Vagina (tissue), 2 donors: ENCODE measurements around the gene PCDHGA1. TPM values are rescaled to one million over a fixed set of nuclear protein-coding genes. Genes with fewer than 3 reads are reported as not detected.
A peak's percentile ranks its signal among the peaks of the same experiment; 100 is the strongest.

ENCODE experiments used
- DNase-seq, 2 donors: peaks; one replicate each; pipeline ENCODE4 v3.0.0-alpha.2; 2017; ENCODE audit errors: extremely low spot score in 2 of 2
- H3K27ac ChIP-seq: fragments of 200-600 bp; sonication (generic); one replicate; pipeline ENCODE4 v1.5.1; 2019
- H3K27me3 ChIP-seq: fragments of 200-600 bp; sonication (generic); one replicate; pipeline ENCODE4 v1.5.1; 2019
- H3K36me3 ChIP-seq, 2 donors: fragments of 200-600 bp; sonication (generic); one replicate each; pipeline ENCODE4 v1.5.1; 2017 to 2019
- H3K4me1 ChIP-seq: fragments of 200-600 bp; sonication (generic); one replicate; pipeline ENCODE4 v1.5.1; 2019
- H3K4me3 ChIP-seq, 2 donors: fragments of 200-600 bp; sonication (generic); 1 replicate in 1 of 2; 2 replicates in 1 of 2; pipeline ENCODE4 v1.5.1; 2016 to 2019
- H3K9me3 ChIP-seq: fragments of 200-600 bp; sonication (generic); one replicate; pipeline ENCODE4 v1.5.1; 2019
- CTCF ChIP-seq, 3 experiments: fragments of 450-650 bp in 2 of 3; fragments of 200-600 bp in 1 of 3; sonication (generic) in 1 of 3; IDR thresholded peaks; one replicate each; pipeline ENCODE4 v1.5.1; 2017 to 2019; ENCODE audit warnings: antibody characterized with exemption in 3 of 3, mild to moderate bottlenecking in 2 of 3, moderate library complexity in 2 of 3
- POLR2A ChIP-seq, 2 donors: fragments of 450-650 bp; IDR thresholded peaks; one replicate each; pipeline ENCODE4 v1.6.1; 2017; ENCODE audit warnings: antibody characterized with exemption in 2 of 2, mild to moderate bottlenecking in 2 of 2, moderate library complexity in 2 of 2
- POLR2AphosphoS5 ChIP-seq, 2 donors: sonication (generic); formaldehyde crosslinking; IDR thresholded peaks; one replicate each; pipeline ENCODE4 v1.9.0; 2017; ENCODE audit warnings: antibody characterized with exemption in 2 of 2, mild to moderate bottlenecking in 2 of 2, low read depth in 1 of 2; ENCODE audit not compliant: insufficient read depth in 1 of 2
- intact Hi-C: fragments of 100-400 bp; cut with DNase I; formaldehyde crosslinking; loops from one replicate; pipeline ENCODE4 v1.15.1; 2023
- total RNA-seq: library from RNA; depleted of rRNA; stranded (reverse); fragments of >200 nt; gene quantifications from one replicate; pipeline ENCODE4 v1.2.3, GENCODE V29; 2016

The PCDHGA1 gene
- total RNA-seq, 1 donor from 2014 or later: not detected

DNA sequence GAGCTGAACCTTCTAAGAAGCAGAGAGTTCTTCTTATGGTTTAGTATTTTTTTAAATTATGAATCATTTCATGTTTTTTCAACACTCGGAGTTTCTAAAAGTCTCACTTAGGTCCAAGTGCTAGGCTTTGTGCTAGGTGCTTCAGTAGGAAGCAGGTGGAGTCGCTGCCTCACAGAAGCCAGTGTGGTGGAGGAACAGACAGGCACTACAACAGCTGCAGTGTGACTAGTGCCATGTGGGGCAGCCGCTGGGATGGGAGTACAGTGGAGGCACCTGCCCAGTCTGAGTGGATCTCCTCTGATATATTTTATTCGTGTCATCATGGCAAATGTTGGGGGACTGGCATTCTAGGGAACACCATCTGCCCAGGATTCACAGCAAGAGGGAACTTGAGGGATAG is 173.9 kb downstream of the PCDHGA1 start:
- Histone ChIP-seq H3K9me3 (no peaks in the 10 kb centered on the region), H3K4me3 (no peak overlapping the region), H3K27ac (no peak overlapping the region), H3K27me3 (no peaks in the 10 kb centered on the region), H3K4me1 (peaks cover 28% of the 10 kb centered on the region), H3K36me3 (peaks cover 0 to 17% of the 10 kb centered on the region in 2 donors)
- intact Hi-C loops: no loop called here
- TF ChIP-seq POLR2AphosphoS5 (IDR thresholded peaks at IDR 0.05; ENCODE audit: insufficient read depth in 1 of 2, low read depth in 1 of 2) (no peak), POLR2A (IDR thresholded peaks at IDR 0.05) (no peak), CTCF (IDR thresholded peaks at IDR 0.05) (no peak)
- DNase-seq: no peak

GRCh38 chr5:141506381-141507155 is 176.3 kb downstream of the PCDHGA1 start:
- TF ChIP-seq POLR2A (IDR thresholded peaks at IDR 0.05): no peak
- TF ChIP-seq POLR2AphosphoS5 (IDR thresholded peaks at IDR 0.05; ENCODE audit: insufficient read depth in 1 of 2, low read depth in 1 of 2): no peak
- no peak for TF ChIP-seq CTCF (IDR thresholded peaks at IDR 0.05)
- Histone ChIP-seq H3K27ac (peak overlapping the region; percentile 94), H3K27me3 (no peaks in the 10 kb centered on the region), H3K36me3 (peaks cover 3 to 20% of the 10 kb centered on the region in 2 donors), H3K4me1 (peaks cover 40% of the 10 kb centered on the region), H3K9me3 (no peaks in the 10 kb centered on the region), H3K4me3 (no peak overlapping the region)
- intact Hi-C loops: no loop called here
- DNase-seq: no peak

DNA sequence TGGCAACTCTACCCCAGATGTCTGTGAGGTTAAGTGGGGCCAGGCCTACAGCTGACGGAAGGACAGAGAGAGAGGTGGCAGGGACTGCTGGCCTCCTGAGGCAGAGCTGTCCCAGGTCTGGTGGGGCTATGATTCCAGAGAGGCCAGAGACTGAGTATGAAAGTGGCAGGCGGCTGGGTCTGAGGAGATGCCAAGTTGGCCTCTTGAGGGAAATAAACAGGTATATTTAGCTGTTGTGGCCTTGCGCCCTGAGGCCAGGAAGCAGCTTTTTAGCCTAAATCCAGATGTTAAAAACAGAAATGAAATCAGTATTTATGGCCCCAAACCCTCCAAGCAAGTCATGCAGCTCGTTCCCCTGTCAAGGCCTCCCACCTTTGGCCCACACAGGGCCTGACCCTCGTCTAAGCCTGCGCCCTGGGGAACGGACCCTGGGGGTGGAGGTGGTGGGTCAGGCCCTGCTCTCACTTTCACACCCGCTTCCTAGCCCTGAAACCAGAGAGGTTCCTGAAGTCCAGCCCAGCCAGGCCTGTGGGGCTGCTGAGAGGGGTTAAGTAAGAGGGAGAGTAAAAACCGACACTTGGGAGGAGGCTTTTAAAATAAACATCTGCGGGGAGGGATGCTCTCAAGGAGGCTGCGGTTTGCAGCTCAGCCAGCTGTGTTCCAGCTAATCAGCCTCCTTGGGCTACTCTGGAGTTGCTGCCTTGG is 177.2 kb downstream of the PCDHGA1 start:
- Histone ChIP-seq H3K4me3 (peak overlapping the region; percentile 34 to 42), H3K27ac (peak overlapping the region; percentile 94), H3K9me3 (no peaks in the 10 kb centered on the region), H3K4me1 (peaks cover 48% of the 10 kb centered on the region), H3K27me3 (no peaks in the 10 kb centered on the region), H3K36me3 (peaks cover 3 to 25% of the 10 kb centered on the region in 2 donors)
- peak in 1 of 2 donors; percentile 96 for DNase-seq
- intact Hi-C loops: no loop called here
- TF ChIP-seq POLR2A (IDR thresholded peaks at IDR 0.05): no peak
- peak; percentile 5 to 87 for TF ChIP-seq POLR2AphosphoS5 (IDR thresholded peaks at IDR 0.05; ENCODE audit: insufficient read depth in 1 of 2, low read depth in 1 of 2)
- no peak for TF ChIP-seq CTCF (IDR thresholded peaks at IDR 0.05)

GRCh38 chr5:141508440-141508797 is 178.1 kb downstream of the PCDHGA1 start:
- peaks cover 3 to 18% of the 10 kb centered on the region in 2 donors for H3K36me3 ChIP-seq
- peak overlapping the region; percentile 94 for H3K27ac ChIP-seq
- no peaks in the 10 kb centered on the region for H3K27me3 ChIP-seq
- TF ChIP-seq POLR2A (IDR thresholded peaks at IDR 0.05) (no peak), CTCF (IDR thresholded peaks at IDR 0.05) (no peak), POLR2AphosphoS5 (IDR thresholded peaks at IDR 0.05; ENCODE audit: insufficient read depth in 1 of 2, low read depth in 1 of 2) (no peak)
- intact Hi-C loops: no loop called here
- no peaks in the 10 kb centered on the region for H3K9me3 ChIP-seq
- H3K4me1 ChIP-seq: peaks cover 57% of the 10 kb centered on the region
- no peak for DNase-seq
- H3K4me3 ChIP-seq: peak overlapping the region; percentile 34 to 42
